OCI-M2 (cell line): Measurements from ENCODE around the gene DRAM1.

Experiments used
- DNase-seq: peaks from one replicate; lab custom pipeline; 2025; ENCODE audit not compliant: unreplicated experiment; lab: John Stamatoyannopoulos, UW

Gene DRAM1

DNA sequence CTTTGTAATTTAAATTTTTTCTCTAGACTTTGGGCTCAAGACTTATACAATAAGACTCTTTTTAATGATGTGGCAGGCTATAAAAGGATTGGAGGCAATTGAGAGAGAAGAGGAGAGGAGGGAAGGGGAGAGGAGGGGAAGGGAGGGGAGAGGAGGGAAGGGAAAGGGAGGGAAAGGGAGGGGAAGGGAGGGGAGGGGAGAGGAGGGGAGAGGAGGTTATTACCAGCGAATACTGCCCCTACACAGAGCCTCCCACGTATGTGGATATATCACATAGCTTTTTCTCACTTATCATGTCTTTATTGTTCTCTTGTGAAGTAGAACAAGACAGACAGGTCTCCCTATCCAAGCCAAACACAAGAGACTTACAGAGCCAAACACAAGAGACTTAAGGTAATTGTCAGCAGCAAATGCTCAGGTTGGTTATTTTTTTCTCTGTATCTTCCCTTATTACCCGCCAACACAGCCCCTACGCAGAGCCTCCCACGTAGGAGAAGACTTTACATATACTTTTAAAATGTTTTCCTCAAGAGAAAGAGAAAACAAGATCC lies 63.1 kb downstream of the DRAM1 start:
- DNase-seq = no peak

DNA sequence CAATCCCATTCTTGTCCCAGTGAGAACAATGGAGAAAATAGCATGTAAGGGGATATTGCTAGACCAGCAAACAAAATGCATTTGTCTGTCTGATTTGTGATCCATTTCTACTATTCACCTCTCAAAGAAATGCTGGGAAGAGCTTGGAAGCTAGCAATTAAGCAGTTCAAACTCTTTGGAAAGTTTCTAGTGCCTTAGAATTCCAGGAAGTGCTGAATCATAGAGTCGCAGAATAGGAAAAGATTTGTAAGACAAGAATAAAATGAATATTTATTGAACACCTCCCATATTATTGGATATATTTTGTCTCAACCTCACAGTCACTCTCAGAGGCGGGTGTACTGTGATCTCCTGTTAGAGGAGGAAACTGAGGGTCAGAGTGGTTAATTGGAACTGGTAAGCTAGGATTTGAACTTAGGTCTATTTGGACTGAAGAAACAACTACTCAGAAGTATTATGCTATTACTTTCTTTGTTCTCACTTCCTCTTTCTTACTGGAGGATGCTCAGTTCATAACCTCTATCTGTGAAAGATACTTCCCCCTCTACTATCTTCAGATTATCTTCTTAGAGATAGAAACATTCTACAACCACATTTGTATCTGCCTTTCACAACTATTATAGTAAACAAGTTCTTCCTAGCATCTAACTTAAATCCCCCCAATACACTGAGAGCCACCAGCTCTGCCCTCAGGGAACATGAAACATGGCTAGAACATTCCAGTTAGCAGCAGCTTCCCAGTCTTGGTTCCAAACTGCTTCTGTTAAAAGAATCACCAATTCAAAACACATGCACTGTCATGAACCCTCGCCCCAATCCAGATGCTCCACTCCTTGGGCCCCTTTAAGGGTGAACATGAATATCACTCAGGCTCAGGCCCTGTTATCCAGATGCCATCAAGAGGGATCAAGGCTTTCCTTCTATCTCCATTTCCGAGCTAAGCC lies 64.2 kb downstream of the DRAM1 start:
- DNase-seq = no peak

DNA sequence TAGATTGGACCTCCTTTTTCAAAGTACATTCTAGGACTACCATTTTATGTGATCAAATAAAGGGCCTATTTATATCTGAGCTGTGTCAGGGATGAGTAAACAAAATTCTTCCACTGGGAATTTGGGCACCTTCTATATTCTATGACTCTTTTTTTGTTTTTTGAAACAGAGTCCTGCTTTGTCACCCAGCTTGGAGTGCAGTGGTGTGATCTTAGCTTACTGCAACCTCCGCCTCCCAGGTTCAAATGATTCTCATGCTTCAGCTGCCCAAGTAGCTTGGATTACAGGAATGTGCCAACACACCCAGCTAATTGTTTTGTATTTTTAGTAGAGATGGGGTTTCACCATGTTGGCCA lies 64.8 kb downstream of the DRAM1 start:
- no peak for DNase-seq

DNA sequence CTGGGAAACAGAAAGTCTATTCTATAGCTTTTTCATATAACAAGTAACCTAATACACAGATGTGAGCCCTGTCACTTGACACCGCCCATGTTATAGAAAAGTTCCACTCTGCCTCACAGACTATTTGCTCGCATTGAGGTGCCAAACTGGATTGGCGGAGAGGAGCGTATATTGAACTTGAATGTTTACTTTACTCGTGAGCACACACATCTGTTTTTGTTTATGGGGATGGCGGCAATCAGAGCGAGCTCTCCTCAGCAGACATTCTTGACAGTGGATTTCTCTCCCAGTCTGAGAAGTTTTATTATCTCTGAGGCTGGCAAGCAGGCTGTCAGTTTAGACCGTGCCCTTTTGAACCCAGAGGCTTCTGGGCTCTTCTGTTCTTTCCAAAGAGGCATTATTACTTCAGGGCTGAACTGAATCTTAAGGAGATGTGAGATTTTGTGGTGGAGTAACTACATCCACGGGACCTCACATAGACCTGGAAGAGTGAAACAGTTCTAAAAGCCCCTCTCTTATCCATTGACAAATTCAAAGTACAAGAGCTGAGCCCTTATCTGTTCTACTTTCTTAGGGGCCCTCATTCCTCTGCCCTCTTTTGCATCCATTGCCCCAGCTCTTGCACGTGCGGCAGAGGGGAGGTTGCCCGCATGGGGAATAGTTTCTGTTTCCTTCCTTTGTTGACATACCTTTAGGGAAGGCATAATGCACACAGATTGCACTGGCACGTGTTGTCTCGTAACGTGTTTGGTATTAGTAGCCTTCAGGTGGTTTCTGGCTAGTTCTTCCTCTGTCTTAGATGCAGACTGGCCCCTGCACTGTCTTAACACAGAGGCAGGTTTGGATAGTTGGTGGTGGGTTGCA lies 68.2 kb downstream of the DRAM1 start:
- no peak for DNase-seq

DNA sequence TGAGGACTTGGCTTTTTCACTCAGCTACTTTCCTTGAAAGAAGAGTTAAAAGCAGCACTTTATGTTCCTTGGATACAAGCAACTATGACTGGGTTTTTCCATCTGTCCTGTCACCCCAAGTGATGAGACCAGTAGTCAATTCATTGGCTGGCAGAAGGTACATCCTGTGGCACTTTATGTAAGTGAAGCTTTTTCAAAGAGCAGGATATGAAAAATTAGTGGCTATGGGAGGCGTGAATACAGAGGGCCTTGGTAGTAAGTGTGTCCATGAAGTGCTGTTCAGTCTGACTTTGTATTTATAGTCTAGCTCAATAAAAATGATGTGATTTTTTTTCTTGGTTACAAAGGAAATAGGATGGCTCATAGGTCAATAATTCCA lies 68.8 kb downstream of the DRAM1 start:
- no peak for DNase-seq

DNA sequence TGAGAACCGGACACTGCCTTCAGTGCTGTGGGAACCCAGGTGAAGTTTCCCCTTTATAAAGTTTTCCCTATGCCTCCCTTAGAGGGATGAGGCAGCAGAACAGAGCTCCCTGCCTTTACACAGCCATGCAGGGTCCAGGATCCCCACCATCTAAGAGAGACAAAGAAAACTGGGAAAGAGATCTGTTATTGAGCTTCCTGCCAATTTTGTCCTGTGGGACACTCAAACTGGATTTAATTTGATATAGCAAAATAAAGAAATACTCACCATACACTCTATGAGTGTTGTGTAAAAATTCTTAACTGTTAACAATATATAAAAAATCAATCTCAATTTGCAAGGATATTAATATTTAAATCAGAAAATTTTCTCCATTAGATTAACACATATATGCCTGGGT lies 69.9 kb downstream of the DRAM1 start:
- DNase-seq = no peak

DNA sequence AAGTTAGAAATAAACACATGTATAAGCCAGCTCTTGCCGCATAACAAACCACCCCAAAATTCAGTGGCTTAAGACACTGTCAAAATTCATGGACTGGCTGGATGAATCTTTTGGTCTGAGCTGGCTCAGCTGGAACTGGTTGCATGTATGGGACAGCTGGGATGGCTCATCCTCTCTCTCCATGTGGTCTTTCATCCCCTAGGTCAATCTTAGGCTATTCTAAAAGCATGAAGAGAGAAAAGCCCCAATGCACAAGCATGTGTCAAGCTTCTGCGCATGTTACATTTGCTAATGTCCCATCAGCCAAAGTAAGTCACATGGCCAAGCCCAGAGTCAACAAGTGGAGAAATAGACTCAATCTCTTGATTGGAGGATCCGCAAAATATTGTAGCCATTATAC lies 71.0 kb downstream of the DRAM1 start:
- DNase-seq = no peak

DNA sequence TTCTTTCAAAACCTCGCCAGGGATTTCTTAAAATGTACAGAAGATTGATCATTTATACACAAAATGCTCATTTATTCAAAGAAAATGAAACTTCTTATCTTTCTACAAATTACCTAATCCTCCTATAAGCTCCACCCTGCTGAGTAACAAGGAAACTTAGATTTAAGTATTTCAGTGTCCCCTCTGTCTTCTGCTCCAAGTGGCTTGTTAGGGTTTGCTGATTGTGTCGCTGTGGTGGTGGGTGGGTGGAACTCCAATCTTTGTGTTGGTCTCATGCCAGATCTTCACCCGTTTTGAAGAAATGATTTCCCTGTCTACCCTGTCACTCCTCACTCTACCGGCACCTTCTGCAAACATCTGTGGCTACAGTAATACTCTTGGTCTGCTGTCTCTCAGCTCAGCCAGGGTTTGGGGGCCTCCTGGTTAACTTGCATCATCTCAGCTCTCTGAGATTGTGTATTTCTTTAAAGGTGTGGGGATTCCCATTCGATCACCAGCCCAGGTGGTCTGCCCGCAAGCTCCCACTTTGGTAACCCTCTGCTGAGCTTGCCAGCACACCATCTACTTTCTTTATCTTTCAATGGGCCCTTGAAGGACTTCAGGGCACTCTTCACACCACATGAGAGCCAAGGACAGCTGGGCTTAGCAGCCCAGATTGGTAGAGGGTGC lies 73.8 kb downstream of the DRAM1 start:
- DNase-seq = no peak

DNA sequence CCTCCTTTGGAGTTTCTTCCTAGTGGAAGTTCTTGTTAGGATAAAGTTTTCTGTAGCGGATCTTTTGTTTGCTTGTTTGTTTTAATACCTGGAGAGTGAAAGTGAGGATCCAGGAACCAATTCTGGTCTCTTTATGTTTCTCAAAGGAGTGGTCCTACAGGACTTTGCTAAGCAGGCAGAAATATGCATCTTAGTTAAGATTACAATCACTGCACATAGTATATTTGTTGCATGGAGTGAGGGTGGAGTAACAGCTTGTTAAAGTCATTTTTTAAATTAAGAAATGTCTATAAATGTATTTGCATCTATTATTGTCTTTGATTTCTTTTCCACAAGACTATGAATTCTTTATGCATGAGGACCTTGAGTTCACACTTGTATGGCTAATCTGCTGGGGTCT lies 76.7 kb downstream of the DRAM1 start:
- DNase-seq = no peak

DNA sequence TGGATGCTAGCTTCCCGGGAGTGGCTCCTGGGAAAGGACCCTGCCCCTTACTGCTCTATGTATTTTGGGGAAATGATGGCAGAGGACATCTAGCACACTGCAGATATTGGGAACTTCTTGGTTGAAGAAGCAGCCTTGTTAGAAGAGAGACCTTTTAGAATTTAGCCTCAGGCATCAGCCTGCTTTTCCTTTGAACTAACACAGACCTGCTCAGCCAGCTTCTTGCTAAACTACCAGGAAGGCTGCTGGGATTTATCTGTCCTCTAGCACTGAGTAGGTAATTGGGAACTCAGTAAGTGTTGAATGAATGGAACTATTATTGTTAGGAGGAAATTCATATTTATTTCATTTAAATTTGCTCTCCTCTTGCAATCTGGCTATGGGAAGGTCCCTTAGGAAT lies 77.3 kb downstream of the DRAM1 start:
- no peak for DNase-seq

DNA sequence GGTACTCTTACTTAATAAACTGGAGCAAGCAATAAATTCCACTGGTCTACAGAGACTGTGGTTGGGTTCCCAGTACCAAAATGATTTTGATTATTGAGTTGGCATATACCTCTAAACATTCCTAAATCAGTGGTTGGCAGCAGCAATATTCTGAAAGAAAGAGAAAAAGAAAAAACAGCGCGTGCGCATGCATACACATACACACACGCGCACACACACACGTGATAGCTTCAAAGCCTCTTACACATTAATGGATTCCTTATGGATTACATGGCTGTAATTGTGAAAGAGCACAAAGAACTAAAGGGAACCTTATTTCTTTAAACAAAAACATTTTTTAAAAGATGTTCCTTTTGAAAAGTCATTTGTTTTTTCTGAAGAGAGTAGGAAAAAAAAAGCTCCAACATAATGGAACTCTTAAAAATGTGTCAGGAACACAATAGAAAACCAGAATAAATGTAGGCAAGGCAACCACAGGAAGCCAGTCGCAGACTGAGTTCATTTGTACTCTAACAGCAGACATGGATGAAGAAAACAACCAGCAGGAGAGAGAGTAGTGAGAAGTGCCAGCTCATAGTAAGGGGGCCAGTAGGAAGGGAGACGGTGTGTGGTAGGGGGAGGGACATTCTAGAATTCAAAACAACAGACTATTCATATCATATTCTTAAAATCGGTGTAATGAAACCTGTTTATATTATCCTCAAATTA lies 80.0 kb downstream of the DRAM1 start:
- DNase-seq = no peak

DNA sequence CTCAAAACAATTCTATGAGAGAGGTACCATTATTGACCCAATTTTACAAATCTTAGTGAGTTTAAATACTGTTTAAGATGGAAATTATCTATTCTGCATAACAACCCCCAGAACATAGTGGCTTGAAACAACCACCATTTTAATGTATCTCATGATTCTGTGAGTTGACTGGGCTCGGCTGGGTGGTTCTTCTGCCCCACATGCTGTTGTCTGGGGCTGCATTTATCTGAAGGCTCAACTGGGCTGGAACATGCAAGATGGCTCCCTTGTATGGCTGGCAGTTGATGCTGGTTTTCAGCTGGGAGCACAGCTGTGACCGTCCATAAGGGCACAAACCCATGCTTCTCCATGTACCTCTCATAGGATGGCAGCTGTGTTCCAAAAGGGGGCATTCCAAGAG lies 82.2 kb downstream of the DRAM1 start:
- DNase-seq = no peak

DNA sequence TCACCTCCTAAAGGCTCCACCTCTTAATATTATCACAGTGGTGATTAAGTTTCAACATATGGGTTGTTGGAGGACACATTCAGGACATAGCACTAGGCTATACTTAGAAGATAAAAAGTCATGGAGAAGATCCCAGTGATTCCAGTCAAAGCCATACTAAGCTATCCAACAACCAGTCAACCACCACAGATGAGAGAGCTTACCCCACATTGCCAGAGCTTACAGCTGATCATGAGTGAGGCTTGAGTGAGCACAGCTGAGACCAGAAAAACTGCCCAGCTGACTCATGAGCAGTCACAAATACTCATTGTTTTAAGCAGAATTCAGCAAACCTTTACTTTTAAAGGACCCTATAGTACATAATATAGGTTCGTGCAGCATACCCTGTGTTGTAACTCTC lies 85.1 kb downstream of the DRAM1 start:
- no peak for DNase-seq

DNA sequence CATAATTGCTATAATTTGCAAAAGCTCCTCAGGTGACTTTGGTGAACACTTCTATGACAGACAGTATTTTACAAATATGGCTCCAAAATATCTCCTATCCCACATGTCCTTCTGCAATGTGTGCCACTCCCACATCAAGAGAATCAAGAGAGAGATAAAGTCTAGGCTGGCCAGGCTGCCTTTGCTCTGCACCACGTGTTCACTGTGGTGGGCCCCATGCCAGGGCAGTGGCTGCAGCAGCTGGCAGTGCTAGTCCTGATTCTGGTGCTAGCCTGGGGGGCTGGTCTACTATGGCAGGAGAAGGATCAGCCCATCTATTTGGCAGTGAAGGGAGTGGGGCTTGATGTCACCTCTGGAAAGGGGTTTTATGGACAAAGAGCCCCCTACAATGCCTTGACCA lies 86.3 kb downstream of the DRAM1 start:
- DNase-seq = no peak

DNA sequence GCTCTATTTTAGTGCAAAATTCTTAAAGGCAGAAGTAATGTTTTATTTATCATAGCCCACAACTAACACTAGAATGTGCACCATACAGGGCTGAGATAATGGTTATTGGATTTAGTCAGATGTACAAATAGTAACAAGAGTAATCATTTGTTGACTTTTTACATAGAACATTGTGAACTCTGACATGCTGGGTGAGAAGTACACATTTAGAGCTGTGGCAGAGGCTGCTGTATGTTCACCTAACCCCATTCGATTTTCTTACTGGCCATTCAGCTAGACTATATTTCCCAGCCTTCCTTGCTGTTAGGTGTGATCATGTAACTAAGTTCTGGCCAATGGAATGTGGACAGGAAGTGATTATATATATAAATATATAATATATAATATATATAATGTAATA lies 89.1 kb downstream of the DRAM1 start:
- DNase-seq = no peak

DNA sequence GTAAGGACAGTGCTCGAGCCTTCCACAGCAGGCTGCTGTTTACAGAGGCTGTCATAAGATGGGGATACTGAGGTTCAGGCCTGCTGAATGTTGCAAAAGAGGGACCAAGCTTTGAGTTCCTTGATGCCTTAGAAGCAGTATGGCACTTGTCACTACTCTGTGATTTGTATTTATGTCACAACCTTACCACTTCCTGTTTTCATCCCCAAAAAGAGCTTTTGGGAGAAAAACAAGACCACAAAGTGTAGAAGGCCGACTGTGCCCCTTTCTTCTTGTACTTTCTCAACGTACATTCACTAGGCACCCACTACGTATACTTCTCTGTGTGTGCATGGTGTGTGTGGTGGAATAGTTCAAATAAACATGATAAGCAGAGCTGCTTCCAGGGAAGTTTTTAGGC lies 90.1 kb downstream of the DRAM1 start:
- no peak for DNase-seq

DNA sequence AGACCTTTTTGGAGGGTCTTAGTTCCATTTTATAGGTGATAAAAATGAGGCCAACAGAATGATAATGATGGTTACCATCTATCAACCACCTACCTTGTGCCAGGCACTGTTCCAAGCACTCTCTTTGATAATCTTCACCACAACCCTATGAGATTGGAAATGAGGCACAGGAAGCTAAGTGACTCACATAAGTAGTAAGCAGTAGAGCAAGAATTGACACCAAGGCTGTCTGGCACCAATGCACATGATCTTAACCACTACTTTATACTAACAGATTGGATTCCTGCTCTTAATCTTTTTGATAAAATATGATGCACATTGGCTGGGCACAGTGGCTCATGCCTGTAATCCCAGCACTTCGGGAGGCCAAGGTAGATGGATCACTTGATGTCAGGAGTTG lies 91.4 kb downstream of the DRAM1 start:
- no peak for DNase-seq
